NCI-H446 treated with DMSO at 0.1 percent for 48 hours (cell line): ENCODE measurements around the gene STX1B.

Source experiments
- DNase-seq: peaks from one replicate; lab custom pipeline; 2025; lab: John Stamatoyannopoulos, UW

The STX1B gene

DNA sequence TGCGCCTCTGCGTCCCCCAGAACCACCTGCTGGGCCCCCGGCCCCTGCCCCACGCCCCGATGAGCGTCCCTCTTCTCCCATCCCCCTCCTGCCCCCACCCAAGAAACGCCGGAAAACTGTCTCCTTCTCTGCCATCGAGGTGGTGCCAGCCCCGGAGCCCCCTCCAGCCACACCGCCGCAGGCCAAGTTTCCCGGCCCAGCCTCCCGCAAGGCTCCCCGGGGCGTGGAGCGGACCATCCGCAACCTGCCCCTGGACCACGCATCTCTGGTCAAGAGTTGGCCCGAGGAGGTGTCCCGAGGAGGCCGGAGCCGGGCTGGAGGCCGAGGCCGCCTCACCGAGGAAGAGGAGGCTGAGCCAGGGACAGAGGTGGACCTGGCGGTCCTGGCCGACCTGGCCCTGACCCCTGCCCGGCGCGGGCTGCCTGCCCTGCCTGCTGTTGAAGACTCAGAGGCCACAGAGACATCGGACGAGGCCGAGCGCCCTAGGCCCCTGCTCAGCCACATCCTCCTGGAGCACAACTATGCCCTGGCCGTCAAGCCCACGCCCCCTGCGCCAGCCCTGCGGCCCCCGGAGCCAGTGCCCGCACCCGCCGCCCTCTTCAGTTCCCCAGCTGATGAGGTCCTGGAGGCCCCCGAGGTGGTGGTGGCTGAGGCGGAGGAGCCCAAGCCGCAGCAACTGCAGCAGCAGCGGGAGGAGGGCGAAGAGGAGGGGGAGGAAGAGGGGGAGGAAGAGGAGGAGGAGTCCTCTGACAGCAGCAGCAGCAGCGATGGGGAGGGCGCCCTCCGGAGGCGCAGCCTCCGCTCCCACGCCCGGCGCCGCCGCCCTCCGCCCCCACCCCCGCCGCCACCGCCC, 31.0 kb downstream of the STX1B start:
- DNase-seq = no peak

DNA sequence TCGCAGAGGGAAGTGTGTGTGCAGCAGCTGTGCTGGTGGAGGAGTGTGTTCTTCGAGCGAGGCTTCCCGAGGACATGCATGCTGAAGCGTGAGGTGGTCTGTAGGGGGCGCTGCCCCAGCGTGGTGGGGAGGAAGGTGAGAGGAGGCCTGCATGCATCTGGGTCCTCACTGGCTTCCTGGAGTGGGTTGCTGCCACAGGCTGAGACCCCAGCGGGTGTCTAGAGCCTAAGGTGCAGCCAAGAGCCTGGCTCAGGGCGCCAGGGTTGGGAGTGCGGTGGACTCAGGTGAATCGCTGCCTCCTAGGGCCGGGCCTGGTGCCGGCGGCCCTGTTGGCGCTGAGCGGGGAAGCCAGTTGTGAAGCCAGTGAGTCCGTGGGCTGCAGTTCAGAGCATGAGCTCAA, 32.9 kb downstream of the STX1B start:
- no peak for DNase-seq

DNA sequence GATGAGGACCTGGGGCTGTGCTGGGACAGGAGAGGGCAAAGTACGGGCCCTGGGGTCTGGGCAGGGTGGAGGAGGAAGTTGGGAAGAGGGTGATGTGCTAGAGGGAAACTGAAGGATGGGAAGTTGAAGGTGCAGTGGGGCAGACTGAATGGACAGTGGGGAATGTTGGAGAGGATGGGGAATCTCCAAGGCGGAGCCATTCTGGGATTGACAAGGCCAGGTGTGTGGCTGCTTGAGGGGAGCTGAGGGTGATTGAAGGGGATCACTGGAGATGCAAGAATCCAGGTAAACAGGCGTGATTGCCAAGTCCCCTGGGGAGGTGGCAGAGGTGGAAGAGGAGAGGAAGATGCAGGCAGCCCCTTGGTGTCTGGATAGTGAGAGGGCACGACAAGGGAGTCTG, 34.0 kb downstream of the STX1B start:
- no peak for DNase-seq

DNA sequence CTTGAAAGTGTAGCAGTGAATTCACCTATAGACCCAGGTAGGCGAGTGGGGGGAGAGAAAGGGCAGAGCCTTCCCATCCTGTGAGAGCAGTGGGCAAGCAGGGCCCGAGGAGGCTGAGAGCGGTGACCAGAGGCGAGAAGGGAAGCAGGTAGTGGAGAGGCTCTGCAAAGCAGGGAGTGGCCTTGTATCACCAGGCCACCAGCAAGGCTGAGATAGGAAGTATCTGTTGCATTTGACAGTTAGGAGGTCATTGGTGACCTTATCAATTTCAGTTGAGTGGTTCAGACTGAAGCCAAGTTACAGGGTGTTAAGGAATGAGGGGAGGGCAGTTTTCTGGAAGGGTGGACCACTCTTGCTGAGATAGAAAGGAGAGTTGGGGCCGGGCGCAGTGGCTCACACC, 36.1 kb downstream of the STX1B start:
- no peak for DNase-seq

DNA sequence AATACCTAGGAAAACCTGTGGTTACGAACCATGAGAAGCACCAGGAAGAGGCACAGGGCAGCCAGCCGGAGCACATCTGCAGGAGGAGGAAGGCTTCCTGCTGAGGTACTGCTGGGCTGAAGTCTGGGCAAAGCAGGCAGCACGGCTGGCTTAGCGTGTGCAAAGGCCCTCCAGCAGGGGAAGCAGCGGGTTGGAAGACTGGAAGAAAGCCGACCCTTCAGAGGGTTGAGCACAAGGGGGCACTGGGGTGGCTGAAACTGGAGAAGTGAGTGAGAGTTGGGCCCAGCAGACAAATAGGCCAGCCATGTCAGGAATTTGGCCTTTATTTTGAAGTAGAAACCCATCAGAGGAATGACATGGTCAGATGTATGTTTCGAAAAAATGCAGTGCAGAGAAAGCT, 37.6 kb downstream of the STX1B start:
- no peak for DNase-seq

DNA sequence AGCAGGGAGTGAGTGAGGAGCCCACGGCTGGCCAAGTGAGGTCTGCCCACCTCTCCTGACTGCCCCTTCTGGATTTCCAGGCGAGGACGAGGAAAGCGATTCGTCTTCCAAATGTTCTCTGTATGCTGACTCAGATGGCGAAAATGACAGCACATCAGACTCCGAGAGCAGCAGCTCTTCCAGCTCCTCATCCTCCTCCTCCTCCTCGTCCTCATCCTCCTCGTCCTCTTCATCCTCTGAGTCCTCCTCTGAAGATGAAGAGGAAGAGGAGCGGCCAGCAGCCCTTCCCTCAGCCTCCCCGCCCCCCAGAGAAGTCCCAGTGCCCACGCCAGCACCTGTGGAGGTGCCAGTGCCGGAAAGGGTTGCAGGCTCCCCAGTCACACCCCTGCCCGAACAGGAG, 39.1 kb downstream of the STX1B start:
- no peak for DNase-seq

DNA sequence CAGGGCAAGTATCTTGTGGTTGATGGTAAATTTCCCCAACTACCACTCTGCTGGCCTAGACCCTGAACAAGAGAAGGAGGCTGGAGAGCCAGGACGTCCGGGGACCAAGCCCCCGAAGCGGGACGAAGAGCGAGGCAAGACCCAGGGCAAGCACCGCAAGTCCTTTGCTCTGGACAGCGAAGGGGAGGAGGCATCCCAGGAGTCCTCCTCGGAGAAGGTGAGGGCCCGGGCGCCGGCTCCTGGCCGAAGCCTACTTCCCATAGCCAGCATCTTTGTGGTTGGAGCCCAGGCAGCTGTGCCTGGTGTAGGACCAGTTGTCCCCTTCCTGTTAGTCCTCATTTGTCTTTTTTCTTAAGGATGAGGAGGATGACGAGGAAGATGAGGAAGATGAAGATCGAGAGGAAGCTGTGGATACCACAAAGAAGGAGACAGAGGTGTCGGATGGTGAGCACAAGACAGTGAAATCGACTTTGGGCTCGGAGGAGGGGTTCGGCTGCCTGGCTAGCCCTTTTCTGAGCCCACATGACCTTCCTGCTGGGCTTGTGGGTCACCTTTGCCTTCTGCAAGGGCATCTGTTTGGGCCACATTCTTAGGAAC, 41.1 kb downstream of the STX1B start:
- DNase-seq = no peak

DNA sequence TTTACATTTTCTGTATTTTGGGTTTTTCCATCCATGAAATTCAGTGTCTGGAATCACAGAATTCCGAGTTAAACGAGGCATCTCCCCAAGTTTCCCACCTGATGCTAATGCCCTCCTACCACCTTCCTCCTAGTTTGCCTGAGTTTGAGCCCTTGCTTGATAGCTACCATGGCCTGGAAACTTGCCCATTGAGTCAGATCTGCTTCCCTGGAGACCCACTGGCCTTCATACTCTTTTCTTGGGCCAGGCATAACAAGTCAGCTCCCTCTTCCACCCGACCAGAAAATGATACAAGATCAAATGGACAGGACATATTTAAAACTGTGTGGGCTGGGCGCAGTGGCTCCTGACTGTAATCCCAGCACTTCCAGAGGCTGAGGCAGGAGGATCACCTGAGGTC, 42.6 kb downstream of the STX1B start:
- no peak for DNase-seq

DNA sequence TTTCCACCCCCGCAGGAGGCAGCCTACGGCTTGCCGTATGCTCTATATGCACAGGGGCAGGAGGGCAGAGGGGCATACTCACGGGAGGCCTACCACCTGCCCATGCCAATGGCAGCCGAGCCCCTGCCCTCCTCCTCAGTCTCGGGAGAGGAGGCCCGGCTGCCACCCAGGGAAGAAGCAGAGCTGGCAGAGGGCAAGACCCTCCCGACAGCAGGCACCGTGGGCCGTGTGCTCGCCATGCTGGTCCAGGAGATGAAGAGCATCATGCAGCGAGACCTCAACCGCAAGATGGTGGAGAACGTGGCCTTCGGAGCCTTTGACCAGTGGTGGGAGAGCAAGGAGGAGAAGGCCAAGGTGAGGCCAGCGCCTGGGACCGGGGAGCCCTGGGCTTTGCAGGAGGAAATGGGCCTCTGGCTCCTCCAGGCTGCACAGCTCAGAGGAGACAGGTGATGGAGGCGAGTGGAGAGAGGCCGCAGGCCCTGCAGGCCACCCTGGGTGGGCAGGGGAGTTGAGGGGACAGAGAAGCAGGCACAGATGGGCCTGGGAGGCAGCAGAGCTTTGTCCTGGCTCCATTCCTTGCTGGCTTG, 44.3 kb downstream of the STX1B start:
- no peak for DNase-seq

DNA sequence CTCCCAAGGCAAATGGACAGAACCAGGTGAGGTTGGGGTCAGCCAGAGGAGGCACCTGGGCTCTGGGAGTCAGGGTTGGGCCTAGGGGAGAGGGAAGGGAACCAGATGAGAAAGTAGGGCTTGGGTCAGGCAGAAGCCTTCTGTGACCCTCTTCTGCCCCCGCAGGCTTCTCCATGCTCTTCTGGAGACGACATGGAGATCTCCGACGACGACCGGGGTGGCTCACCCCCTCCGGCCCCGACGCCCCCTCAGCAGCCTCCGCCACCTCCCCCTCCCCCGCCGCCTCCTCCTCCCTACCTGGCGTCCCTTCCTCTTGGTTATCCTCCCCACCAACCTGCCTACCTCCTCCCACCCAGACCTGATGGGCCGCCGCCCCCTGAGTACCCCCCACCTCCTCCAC, 45.0 kb downstream of the STX1B start:
- no peak for DNase-seq

DNA sequence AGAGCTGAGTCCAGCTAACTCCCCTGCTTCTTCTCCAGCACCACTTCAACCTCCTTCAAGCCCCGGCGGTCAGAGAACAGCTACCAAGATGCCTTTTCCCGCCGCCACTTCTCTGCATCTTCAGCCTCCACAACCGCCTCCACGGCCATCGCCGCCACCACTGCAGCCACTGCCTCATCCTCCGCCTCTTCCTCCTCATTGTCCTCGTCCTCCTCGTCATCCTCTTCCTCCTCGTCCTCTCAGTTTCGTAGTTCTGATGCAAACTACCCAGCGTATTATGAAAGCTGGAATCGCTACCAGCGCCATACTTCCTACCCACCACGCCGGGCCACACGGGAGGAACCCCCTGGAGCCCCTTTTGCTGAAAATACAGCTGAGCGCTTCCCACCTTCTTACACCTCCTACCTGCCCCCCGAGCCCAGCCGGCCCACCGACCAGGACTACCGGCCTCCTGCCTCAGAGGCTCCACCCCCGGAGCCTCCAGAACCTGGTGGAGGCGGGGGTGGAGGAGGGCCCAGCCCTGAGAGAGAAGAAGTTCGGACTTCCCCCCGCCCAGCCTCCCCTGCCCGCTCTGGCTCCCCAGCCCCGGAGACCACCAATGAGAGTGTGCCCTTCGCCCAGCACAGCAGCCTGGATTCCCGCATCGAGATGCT, 45.7 kb downstream of the STX1B start:
- DNase-seq = no peak

DNA sequence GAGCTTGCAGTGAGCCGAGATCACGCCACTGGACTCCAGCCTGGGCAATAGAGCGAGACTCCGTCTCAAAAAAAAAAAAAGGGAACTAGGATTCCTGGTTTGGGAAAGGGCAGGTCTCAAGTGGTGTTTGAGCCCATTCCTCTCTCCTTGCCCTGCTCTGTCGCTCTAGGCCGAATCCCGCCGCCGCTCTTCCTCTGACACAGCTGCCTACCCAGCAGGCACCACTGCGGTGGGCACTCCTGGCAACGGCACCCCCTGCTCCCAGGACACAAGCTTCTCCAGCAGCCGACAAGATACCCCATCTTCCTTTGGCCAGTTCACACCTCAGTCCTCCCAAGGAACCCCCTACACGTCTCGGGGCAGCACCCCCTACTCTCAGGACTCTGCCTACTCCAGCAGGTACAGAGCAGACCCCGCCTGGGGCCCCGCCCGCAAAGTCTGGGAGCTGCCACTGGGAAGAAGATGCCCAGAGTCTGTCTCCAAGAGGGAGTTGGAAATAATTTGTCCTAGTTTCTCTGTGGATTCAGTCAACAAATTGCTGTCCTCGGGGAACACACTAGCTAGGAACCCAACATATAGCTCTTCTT, 46.4 kb downstream of the STX1B start:
- DNase-seq = no peak

DNA sequence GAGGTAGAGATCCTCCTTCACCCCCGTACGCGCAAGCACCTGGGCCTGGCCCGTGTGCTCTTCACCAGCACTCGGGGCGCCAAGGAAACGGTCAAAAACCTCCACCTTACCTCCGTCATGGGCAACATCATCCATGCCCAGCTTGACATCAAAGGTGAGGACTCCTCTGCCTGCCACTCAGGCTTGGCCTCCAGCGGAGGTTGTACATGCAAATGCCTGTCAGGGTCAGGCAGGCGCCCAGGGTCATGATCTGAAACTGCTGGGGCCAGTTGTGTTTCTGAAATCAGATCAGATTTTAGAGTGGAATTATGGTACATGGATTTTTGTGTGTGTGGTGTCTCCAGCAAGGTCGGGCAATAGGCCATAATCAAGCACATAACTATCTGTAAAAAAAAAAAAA, 49.1 kb downstream of the STX1B start:
- DNase-seq = no peak

DNA sequence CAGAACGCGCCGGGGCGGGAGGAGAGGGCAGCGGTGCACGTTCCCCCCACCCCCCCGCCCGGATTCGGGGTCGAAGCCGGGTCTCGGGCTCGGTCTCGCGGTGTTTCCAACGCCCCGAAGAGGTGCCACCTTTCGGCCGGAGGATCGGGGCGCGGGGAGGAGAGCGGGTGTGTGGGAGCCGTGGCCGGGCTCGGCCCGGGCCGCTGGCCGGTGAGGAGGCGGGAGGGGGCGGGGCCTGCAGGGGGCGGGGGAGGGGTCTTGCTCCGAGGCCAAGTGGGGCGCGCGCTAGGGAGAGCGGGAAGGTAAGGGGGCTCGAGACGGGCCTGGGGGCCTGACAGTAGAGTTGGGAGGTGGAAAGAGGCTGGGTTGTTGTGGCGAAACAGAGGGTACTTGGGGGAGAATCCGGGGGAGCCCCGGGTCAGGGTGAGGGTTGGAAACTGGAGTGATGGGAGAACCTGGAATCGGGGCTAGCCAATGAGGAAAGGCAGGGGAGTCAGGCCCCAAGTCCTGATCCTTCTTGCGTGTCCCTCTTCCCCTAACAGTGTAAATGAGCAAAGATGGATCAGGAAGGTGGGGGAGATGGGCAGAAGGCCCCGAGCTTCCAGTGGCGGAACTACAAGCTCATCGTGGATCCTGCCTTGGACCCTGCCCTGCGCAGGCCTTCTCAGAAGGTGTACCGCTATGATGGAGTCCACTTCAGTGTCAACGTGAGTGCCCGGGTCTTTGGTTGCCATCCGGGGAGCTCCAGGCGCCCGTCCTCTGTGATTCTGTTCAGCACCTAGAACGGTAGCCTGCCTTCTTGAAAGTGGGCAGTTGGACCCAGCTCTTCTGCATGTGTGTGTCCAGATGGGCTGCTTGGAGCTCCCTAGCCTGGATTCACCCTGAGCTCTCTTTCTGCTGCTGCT, 52.0 kb downstream of the STX1B start:
- no peak for DNase-seq

DNA sequence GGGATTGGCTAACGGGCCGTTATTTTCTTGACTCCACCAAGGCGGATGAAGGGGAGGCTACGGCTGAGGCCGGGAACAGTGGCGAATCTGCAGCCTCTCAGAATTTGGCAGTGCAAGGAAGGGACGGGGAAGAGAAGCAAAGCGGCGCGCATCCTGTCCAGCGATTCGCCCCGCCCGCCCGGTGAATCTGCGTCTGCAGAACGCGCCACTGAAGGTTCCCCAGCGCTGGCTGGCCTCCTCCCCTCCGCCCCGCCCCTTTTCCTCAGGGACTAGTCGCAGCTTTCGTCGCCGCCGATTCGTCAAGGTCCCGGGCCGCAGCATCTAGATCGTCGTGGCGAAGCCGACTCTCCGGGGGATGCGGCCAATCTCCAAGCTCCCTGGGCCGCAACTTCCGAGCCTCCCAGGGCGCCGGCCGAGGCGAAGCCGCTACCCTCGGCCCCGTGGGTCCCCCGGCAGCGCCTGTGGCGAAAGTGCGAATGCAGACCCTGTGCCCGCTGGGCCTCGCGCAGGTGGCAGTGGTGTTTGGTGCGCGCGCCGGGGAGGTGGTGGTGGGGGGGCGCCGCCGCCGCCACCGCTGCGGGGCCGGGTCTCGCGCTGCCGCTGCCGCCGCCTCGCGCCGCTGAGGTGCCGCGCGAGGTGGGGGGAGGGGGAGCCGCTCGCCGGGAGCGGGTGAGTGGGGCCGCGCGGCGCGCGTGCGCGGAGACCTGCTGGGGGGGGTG, 52.8 kb downstream of the STX1B start, which contains the start of gene SETD1A:
Gene SETD1A (plus strand): TSS at position 299 of the 719 bp plus-strand sequence. CDS start 978 bp downstream, outside the sequence.
- DNase-seq = peak; percentile 84

DNA sequence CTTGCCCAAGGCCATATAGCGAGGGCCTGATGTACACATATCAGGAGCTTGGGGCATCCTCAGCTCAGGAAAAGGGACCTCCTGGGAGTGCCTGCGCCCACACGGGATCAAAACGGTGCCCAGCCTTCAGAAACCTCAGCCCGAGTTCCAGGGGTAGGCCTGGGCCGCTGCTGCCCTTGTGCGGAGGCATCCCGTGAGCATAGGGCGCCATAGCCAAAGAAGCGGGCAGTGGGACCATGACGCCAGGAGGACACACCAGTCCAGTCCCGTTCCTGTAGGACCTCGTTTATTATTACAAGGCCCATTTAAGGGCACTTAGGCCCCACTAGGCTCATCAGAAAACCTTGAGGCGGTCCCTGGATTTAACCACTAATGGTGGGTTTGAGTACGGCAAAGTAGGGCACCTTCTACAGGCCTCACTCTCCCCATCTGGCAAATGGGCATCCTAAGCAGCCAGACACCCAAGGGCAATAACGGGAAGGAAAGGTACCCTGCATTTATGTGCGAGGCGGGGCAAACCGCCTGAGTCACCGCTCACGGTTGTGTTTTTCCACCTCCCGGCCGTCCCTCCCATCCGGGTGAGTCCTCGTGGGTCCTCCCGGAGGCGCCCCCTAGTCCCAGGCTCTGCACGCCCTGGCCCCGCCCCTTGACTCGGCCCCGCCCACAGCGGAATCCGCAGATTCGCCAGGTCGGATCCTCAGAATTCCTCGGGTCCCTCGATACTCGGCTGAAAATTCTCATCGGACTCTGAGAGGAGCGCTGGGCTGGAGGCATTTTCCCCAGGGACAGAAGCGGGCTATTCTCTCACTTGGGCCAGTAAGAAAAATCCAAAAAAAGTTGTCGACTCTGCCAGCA, 53.6 kb downstream of the STX1B start:
- peak; percentile 60 for DNase-seq

DNA sequence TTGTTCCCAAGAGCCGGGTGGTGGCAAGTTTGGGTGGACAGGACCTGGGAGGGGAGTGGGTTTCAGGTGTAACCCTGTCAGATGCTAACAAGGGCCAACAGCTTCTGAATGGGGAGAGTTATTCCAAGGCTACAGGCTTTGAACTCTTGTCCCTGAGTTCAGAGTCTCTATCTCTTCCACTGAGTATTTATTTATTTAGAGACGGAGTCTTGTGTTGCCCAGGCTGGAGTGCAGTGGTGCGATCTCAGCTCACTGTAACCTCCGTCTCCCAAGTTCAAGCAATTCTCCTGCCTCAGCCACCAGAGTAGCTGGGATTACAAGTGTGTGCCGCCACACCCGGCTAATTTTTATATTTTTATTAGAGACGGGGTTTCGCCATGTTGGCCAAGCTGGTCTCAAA, 55.4 kb downstream of the STX1B start:
- no peak for DNase-seq

DNA sequence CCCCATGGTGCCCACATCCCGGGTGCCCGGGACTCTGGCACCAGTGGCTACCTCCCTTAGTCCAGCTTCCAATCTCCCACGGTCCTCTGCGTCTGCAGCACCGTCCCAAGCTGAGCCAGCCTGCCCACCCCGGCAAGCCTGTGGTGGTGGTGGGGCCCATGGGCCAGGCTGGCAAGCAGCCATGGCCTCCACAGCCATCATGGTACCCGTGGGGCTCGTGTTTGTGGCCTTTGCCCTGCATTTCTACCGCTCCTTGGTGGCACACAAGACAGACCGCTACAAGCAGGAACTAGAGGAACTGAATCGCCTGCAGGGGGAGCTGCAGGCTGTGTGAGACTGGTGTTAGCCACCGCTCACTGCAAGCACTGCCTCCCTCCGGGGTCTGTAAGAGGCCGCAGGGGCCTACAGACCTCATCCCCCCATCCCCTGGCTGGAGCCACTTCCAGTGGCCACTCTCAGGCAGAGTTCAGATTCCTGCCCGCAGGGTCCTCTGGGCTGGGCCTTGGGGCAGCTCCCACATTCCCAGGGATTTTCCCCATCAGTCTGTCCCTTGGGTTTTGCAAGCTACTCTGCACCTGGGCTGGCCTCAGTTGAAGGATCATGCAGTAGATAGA, 56.8 kb downstream of the STX1B start:
- DNase-seq = peak; percentile 43

DNA sequence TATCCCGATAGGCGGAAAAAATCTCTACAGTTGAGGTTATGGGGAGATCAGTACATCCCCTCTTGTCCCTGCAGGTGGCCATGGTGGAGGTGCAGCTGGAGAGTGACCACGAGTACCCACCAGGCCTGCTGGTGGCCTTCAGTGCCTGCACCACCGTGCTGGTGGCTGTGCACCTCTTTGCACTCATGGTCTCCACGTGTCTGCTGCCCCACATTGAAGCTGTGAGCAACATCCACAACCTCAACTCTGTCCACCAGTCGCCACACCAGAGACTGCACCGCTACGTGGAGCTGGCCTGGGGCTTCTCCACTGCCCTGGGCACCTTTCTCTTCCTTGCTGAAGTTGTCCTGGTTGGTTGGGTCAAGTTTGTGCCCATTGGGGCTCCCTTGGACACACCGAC, 57.3 kb downstream of the STX1B start:
- DNase-seq = no peak
